ENCODE measurements around the gene SKA3.

- no peak for TF ChIP-seq TEAD4 (IDR thresholded peaks at IDR 0.05)
- no peak for TF ChIP-seq EGR1 (IDR thresholded peaks at IDR 0.05)
- no peak for TF ChIP-seq CREB1 (IDR thresholded peaks at IDR 0.05; ENCODE audit: low read depth)
- TF ChIP-seq YY1 (IDR thresholded peaks at IDR 0.05; ENCODE audit: low read depth) = no peak
- TF ChIP-seq NFIC (IDR thresholded peaks at IDR 0.05) = no peak
- no peak for TF ChIP-seq CEBPB (IDR thresholded peaks at IDR 0.05)
- no peak for TF ChIP-seq ZBTB7A (IDR thresholded peaks at IDR 0.05; ENCODE audit: low read depth)
- no peak for TF ChIP-seq TCF12 (IDR thresholded peaks at IDR 0.05; ENCODE audit: low read depth)
- TF ChIP-seq, protein P1, sequence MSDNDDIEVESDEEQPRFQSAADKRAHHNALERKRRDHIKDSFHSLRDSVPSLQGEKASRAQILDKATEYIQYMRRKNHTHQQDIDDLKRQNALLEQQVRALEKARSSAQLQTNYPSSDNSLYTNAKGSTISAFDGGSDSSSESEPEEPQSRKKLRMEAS (IDR thresholded peaks at IDR 0.05) = no peak
- no peak for TF ChIP-seq RAD21 (IDR thresholded peaks at IDR 0.05; ENCODE audit: low read depth)
Observed at GRCh38 chr13:21119526-21119925, 56.8 kb downstream of the SKA3 start.

Measured in Ishikawa (cell line).